HG03097 (cell line): Measurements from ENCODE around the gene PLCH1.

Source experiments
- ATAC-seq: cut with Tn5 transposase; IDR thresholded peaks from one replicate; pipeline ENCODE4 v1.9.1; 2021; ENCODE audit not compliant: unreplicated experiment, low FRiP score

The PLCH1 gene

GRCh38 chr3:155554777-155555451, 190.0 kb downstream of the PLCH1 start:
- peak; percentile 91 for ATAC-seq

GRCh38 chr3:155553780-155554179, 191.1 kb downstream of the PLCH1 start:
- no peak for ATAC-seq

GRCh38 chr3:155553326-155553725, 191.5 kb downstream of the PLCH1 start:
- no peak for ATAC-seq

- ATAC-seq: no peak
These were observed 194.5 kb downstream of the PLCH1 start for GRCh38 chr3:155550391-155550790.

- peak; percentile 97 for ATAC-seq
These were observed 195.8 kb downstream of the PLCH1 start for GRCh38 chr3:155549087-155549486.

- ATAC-seq: no peak
These were observed 196.7 kb downstream of the PLCH1 start for GRCh38 chr3:155548195-155548594.

GRCh38 chr3:155535098-155535497, 209.8 kb downstream of the PLCH1 start:
- ATAC-seq: no peak

GRCh38 chr3:155528579-155528978, 216.3 kb downstream of the PLCH1 start:
- ATAC-seq: no peak

- no peak for ATAC-seq
These were observed 219.5 kb downstream of the PLCH1 start for GRCh38 chr3:155525324-155525833.

GRCh38 chr3:155520463-155520862, 224.4 kb downstream of the PLCH1 start:
- ATAC-seq: no peak

- no peak for ATAC-seq
These were observed 225.8 kb downstream of the PLCH1 start for GRCh38 chr3:155519078-155519477.

- no peak for ATAC-seq
These were observed 227.0 kb downstream of the PLCH1 start for GRCh38 chr3:155517903-155518302.

GRCh38 chr3:155516439-155516838, 228.4 kb downstream of the PLCH1 start:
- no peak for ATAC-seq

GRCh38 chr3:155512867-155513261, 232.0 kb downstream of the PLCH1 start:
- no peak for ATAC-seq

GRCh38 chr3:155512175-155512866, 232.6 kb downstream of the PLCH1 start:
- ATAC-seq: no peak

GRCh38 chr3:155504682-155505081, 240.2 kb downstream of the PLCH1 start:
- ATAC-seq: no peak

- no peak for ATAC-seq
These were observed 242.2 kb downstream of the PLCH1 start for GRCh38 chr3:155502630-155503029.

- no peak for ATAC-seq
These were observed 244.6 kb downstream of the PLCH1 start for GRCh38 chr3:155500194-155500818.

GRCh38 chr3:155497930-155498647, 246.8 kb downstream of the PLCH1 start:
- no peak for ATAC-seq

- no peak for ATAC-seq
These were observed 248.7 kb downstream of the PLCH1 start for GRCh38 chr3:155496206-155496605.

GRCh38 chr3:155495387-155495786, 249.5 kb downstream of the PLCH1 start:
- peak; percentile 95 for ATAC-seq
